Osteoblast (primary cell): ENCODE data around the gene PRKAR1B. TPM values are rescaled to one million over a fixed set of nuclear protein-coding genes. Genes with fewer than 3 reads are reported as not detected.

Experiments
- DNase-seq: peaks from one replicate; pipeline ENCODE4 v3.0.0; 2011; ENCODE audit warnings: low spot score, mixed read lengths; ENCODE audit not compliant: insufficient read length; ENCODE audit errors: missing footprints
- H2AFZ ChIP-seq: 2 replicates; pipeline ENCODE4 v1.6.0; 2011; ENCODE audit warnings: mild to moderate bottlenecking, low read length
- H3K27ac ChIP-seq: 2 replicates; pipeline ENCODE4 v1.5.1; 2011; ENCODE audit warnings: mild to moderate bottlenecking, low read depth, low read length, moderate library complexity
- H3K27me3 ChIP-seq: 2 replicates; pipeline ENCODE4 v1.6.0; 2012; ENCODE audit warnings: mild to moderate bottlenecking, control low read depth, inconsistent platforms, low read length, moderate library complexity; ENCODE audit not compliant: insufficient read depth
- H3K36me3 ChIP-seq: 2 replicates; pipeline ENCODE4 v1.5.1; 2011; ENCODE audit warnings: mild to moderate bottlenecking, low read length, control low read depth, moderate library complexity; ENCODE audit not compliant: insufficient read depth
- H3K4me1 ChIP-seq: 2 replicates; pipeline ENCODE4 v1.5.1; 2011; ENCODE audit warnings: mild to moderate bottlenecking, low read length, control low read depth, moderate library complexity; ENCODE audit not compliant: insufficient read depth
- H3K4me2 ChIP-seq: 2 replicates; pipeline ENCODE4 v1.6.0; 2011; ENCODE audit warnings: mild to moderate bottlenecking, low read length; ENCODE audit not compliant: insufficient read depth
- H3K4me3 ChIP-seq: fragments of 200-600 bp; sonication (generic); 3 replicates; pipeline ENCODE4 v1.5.1; 2012; ENCODE audit warnings: mild to moderate bottlenecking, low read length, inconsistent platforms; ENCODE audit not compliant: insufficient read depth
- H3K79me2 ChIP-seq: 2 replicates; pipeline ENCODE4 v1.6.0; 2012; ENCODE audit warnings: mild to moderate bottlenecking, low read length, control low read depth, inconsistent platforms; ENCODE audit not compliant: insufficient read depth
- H3K9me3 ChIP-seq: 2 replicates; pipeline ENCODE4 v1.5.1; 2011; ENCODE audit warnings: low read depth, low read length, control low read depth
- H4K20me1 ChIP-seq: 2 replicates; pipeline ENCODE4 v1.6.0; 2012; ENCODE audit warnings: mild to moderate bottlenecking, low read length, control low read depth; ENCODE audit not compliant: insufficient read depth
- total RNA-seq: library from RNA; depleted of rRNA; stranded (reverse); fragments of >200 nt; gene quantifications from 2 replicates; pipeline ENCODE4 v1.2.3, GENCODE V29; 2012
- TF ChIP-seq, protein P1 (sequence below): IDR thresholded peaks from 2 replicates; pipeline ENCODE4 v1.5.1; 2011; ENCODE audit warnings: mild to moderate bottlenecking, low read depth, low read length, moderate library complexity; ENCODE audit errors: extremely low read depth

Gene PRKAR1B
- total RNA-seq, 1 donor = 6.5 TPM

DNA sequence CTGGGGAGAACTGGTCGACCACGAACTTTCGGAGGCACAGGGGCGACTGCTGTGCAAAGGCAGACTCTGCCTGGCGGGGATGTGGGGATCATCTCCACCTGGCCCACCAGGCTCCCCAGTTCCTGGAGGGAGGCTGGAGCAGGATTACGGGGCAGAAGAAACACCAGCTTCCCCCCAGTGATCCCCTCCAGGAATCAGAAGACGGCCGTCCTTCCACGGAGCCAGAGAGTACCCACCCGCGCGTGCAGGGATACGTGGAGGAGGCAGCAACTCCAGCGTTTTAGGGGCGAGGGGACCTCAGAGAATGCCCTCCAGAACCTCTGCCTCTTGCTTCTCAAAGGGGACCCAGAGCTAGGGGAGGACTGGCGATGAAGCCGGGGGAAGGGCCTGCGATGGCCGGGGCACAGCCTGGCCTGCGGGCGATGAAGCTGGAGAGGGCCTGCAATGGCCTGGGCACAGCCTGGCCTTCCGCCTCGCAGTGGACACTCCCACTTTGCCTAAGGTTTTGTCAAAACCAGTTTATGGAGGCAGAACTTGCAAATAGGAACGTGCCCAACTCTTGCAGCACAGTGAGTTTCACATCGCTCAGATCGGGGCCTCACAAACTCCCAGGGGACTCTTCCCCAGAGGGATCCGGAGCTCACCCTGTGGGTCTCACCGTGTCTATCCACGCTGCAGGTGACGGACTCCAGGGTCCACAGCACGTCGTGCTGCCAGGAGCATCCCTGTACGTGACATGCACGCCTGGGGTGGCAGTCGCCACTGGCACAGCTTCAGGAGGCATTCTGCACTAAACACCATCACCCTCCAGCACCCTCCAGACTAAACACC is 129.5 kb downstream of the PRKAR1B start:
- Histone ChIP-seq H3K4me2 (no peak overlapping the region), H3K9me3 (no peaks in the 10 kb centered on the region), H2AFZ (no peak overlapping the region), H3K36me3 (no peaks in the 10 kb centered on the region), H3K4me3 (no peak overlapping the region), H3K27ac (no peak overlapping the region), H4K20me1 (no peaks in the 10 kb centered on the region), H3K27me3 (no peaks in the 10 kb centered on the region), H3K4me1 (peaks cover 8% of the 10 kb centered on the region), H3K79me2 (no peaks in the 10 kb centered on the region)
- TF ChIP-seq, protein P1, sequence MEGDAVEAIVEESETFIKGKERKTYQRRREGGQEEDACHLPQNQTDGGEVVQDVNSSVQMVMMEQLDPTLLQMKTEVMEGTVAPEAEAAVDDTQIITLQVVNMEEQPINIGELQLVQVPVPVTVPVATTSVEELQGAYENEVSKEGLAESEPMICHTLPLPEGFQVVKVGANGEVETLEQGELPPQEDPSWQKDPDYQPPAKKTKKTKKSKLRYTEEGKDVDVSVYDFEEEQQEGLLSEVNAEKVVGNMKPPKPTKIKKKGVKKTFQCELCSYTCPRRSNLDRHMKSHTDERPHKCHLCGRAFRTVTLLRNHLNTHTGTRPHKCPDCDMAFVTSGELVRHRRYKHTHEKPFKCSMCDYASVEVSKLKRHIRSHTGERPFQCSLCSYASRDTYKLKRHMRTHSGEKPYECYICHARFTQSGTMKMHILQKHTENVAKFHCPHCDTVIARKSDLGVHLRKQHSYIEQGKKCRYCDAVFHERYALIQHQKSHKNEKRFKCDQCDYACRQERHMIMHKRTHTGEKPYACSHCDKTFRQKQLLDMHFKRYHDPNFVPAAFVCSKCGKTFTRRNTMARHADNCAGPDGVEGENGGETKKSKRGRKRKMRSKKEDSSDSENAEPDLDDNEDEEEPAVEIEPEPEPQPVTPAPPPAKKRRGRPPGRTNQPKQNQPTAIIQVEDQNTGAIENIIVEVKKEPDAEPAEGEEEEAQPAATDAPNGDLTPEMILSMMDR = no peak
- DNase-seq = no peak

- H4K20me1 ChIP-seq = no peaks in the 10 kb centered on the region
- H3K9me3 ChIP-seq = no peaks in the 10 kb centered on the region
- no peaks in the 10 kb centered on the region for H3K36me3 ChIP-seq
- H3K4me1 ChIP-seq = peaks cover 8% of the 10 kb centered on the region
- no peaks in the 10 kb centered on the region for H3K27me3 ChIP-seq
- no peaks in the 10 kb centered on the region for H3K79me2 ChIP-seq
- TF ChIP-seq, protein P1 = no peak
- no peak overlapping the region for H2AFZ ChIP-seq
- DNase-seq = no peak
- no peak overlapping the region for H3K27ac ChIP-seq
- H3K4me2 ChIP-seq = no peak overlapping the region
- H3K4me3 ChIP-seq = no peak overlapping the region
Observed at GRCh38 chr7:596819-597182, 130.3 kb downstream of the PRKAR1B start.

DNA sequence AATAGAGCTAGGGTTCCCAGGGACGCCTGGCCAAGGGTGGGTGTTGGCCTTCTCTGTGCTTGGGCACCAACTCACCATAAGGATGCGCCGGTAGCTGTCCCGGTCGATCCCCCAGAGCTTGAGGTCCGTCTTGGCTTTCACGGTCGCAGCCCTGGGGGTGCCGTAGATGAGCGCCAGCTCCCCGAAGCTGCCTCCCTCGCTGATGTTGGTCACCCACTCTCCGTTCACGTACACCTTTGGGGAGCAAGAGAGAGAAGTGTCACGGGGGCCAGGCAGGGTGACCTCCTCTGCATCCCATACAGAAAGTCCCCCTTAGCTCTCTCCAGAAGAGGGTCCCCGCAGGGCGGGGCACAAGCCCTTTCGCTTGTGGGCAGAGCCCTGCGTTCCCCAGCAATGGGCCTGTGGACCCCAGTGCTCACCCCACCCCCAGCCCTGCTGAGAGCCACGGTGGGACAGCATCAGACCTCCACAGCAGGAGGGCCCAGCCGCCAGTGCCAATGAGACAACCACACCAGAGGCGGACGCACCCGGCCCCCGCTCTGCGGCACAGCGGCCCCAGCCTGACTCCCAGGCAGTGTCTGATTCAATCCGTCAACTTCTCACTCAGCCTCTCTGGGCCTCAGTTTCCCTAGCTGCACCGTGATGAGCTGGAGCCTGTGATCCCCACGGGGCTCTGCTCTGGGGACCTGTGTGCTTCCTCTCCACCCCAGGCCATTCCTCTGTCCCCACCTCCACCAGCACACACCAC is 130.8 kb downstream of the PRKAR1B start:
- Histone ChIP-seq H3K4me3 (no peak overlapping the region), H3K27me3 (no peaks in the 10 kb centered on the region), H3K79me2 (no peaks in the 10 kb centered on the region), H2AFZ (no peak overlapping the region), H3K36me3 (no peaks in the 10 kb centered on the region), H3K27ac (no peak overlapping the region), H3K4me2 (no peak overlapping the region), H3K4me1 (peaks cover 4% of the 10 kb centered on the region), H4K20me1 (no peaks in the 10 kb centered on the region), H3K9me3 (no peaks in the 10 kb centered on the region)
- TF ChIP-seq, protein P1 = no peak
- no peak for DNase-seq

DNA sequence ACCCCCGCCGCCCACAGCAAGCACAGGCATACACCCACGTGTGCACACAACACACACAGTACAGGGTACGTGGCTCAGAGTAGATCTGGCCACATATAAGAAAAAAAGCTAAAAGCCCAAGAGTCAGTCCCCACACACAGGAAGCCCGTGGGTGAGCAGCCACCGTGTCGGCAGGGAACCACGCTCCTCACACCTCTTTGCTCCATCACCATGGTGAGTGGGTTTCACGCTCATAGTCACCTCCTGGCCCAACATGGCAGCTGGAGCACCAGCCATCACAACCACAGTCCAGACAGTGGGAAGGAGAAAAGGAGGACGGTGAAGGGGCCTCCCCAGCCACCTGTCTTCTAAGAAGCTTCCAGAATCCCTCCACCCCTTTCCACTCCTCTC is 131.5 kb downstream of the PRKAR1B start:
- H2AFZ ChIP-seq = no peak overlapping the region
- no peak overlapping the region for H3K4me2 ChIP-seq
- no peak for DNase-seq
- no peak overlapping the region for H3K4me3 ChIP-seq
- TF ChIP-seq, protein P1 = no peak
- H3K4me1 ChIP-seq = peaks cover 3% of the 10 kb centered on the region
- no peaks in the 10 kb centered on the region for H3K9me3 ChIP-seq
- H3K79me2 ChIP-seq = no peaks in the 10 kb centered on the region
- no peaks in the 10 kb centered on the region for H4K20me1 ChIP-seq
- H3K27ac ChIP-seq = no peak overlapping the region
- H3K27me3 ChIP-seq = no peaks in the 10 kb centered on the region
- no peaks in the 10 kb centered on the region for H3K36me3 ChIP-seq
